Pons (tissue), 1 donor: Measurements from ENCODE around the gene MBOAT7.
A peak's percentile ranks its signal among the peaks of the same experiment; 100 is the strongest.

Source experiments
- DNase-seq: peaks from one replicate; pipeline ENCODE4 v3.0.0-alpha.2; 2016; ENCODE audit warnings: low spot score

MBOAT7 gene

DNA sequence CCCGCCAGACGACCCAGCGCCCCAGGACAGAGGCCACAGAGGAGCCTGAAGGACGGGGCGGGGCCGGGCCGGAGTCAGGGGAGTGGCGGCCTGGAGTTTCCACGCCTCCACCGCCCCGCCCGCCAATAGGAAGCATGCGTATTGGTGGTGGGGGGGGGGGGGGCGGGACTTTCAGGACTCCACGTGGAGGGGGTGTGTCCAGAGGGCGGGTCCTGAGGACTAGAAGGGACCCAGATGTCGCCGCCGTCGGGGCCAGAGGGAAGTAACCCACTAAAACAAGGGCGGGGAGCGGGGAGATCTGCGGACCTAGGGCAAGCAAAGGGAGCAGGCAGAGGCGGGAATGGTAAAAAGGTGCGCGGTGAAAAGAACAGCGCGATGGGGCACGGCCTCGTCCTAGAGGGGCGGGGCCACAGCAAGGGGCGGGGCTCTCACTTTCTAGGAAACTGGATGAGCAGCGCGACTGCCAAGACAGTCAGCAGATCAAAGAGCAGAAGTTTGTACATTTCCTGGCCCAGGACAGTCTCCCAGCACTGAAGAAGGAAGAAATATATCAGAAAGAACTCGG is 27.1 kb downstream of the MBOAT7 start:
- peak; percentile 60 for DNase-seq

- no peak for DNase-seq
These were observed 28.5 kb downstream of the MBOAT7 start for GRCh38 chr19:54160854-54161253.

GRCh38 chr19:54160182-54160811 is 29.1 kb downstream of the MBOAT7 start:
- DNase-seq: no peak

GRCh38 chr19:54159352-54160181 is 29.8 kb downstream of the MBOAT7 start, which contains the start of gene LENG1:
TSS of gene LENG1 (minus strand) at chr19:54159721. CDS start at chr19:54159695, 26 bp downstream.
- DNase-seq: peak; percentile 100

DNA sequence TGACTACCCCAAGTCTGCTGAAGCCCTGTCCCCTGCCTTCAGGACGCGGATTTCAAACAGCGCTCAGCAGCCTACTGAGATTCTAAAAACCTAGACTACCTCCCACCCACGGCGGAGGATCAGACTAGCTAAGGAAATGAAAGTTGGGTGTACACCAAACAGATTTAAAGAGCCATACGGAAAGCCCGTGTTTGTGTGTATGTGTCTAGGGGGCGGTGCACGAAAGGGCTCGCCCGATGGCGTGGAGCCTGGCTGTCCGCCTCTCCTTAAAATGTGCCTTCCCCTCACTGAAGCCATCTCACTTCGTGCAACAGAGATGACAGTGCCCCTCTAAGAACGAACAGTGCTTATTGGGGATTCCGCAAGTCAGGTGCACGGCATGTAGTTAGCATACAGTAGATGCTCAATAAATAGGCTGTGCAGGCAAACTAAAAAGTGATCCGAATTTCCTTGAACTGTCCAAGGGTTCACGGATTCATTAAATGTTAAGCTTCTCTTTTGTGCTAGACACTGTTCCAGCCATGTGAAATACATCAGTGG is 30.5 kb downstream of the MBOAT7 start:
- DNase-seq: peak; percentile 24

DNA sequence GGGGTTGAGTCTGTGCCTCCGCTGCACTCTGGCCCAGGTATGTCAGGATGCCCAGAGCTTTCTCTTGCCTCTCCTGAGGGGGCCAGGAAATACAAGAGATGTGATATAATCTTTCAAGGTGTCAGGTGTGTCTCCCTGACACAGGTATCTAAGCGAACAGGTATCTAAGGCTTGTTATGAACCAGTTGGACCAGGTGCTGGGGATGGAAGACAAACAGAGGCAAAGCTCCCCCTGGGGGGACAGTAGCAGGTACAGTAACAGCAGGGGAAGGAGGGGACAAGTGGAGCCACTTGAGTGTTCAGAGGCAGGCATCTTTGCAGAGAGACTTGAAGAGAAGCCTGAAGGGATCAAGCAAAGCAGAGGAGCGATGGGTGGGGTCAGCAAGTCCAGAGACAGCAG is 32.4 kb downstream of the MBOAT7 start:
- DNase-seq: no peak

GRCh38 chr19:54156490-54156889 is 32.9 kb downstream of the MBOAT7 start:
- DNase-seq: no peak

DNA sequence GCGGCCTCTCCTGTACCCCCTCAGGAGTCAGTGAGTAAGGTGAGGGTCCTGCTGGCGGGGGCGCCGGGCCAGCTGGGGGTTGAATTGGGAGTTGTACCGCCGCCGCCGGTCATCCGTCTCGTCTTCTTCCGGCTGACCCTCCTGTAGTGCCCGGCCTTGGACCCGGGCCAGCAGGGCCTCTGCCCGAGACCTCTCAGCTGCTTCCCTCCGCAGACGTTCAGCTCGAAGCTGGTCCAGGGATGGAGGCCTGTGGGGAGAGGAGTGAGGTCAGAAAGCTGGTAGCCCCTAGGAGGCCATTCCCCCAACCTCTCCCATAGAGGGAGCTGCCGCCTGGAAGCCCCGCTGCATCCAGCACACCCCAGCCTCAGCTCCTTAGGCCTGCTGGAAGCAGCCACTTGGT is 33.7 kb downstream of the MBOAT7 start:
- no peak for DNase-seq

GRCh38 chr19:54154603-54155345 is 34.6 kb downstream of the MBOAT7 start:
- no peak for DNase-seq

DNA sequence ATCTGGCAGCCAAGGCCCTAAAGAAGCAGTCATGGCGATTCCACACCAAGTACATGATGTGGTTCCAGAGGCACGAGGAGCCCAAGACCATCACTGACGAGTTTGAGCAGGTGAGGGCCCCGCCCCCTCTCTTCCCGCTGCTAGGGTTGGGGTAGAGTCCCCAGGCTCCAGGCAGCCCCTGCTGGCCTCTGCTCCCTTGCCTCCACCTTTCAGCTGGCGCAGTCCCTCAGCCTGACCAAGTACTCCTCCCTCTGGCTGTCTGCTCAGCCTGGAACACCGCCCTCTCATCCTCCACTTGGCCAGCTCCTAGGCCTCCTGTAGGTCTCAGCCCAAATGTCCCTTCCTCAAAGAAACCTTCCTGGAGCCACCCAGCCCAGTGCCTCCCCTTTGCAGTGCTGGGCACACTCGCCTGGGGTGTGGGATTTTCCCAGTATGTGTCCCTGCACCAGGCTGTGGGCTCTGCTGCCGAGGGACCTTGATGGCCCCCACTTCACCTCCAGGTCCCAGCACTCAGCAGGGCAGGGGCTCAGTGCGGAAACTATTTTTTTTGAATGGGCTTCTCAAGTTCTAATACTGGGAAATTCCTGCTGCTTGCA is 35.6 kb downstream of the MBOAT7 start:
- no peak for DNase-seq

DNA sequence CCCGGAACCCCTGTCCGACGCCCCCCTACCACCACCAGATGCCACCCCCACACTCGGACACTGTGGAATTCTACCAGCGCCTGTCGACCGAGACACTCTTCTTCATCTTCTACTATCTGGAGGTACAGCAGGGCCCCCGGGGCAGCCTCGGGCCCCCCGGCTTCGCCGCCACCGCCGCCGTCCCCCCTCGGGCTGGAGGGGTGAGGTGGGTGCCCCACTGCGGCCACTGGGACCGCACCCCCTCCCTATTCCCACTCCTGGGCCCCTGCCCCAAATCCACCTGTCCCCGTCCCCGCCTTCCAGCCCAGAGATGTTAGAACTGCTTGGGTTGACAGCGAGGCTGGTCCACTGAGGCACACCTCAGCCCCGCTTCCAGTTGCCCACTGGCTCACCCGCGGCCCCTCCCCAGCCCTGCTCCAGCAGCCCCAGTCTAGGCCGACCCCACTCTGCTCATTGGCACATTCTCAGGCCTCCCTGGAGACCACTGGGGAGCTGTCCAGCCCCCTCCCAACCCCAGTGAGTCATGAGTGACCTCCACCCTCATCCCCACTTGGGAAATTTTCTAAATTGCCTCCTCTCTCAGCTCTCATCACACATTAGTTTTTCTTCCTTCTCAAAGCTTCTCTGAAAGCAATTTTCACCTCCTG is 36.4 kb downstream of the MBOAT7 start:
- no peak for DNase-seq

DNA sequence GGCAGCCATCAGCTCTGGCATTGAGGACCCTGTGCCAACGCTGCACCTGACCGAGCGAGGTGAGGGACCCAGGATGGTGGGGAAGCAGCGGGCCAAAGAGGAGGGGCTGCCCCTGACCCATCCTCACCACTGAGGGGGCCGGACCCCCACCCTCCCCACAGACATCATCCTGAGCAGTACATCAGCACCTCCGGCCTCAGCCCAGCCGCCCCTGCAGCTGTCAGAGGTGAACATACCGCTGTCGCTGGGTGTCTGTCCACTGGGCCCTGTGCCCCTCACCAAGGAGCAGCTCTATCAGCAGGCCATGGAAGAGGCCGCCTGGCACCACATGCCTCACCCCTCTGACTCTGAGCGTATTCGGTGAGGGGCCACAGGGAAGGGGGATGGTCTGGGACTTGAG is 37.1 kb downstream of the MBOAT7 start:
- no peak for DNase-seq

DNA sequence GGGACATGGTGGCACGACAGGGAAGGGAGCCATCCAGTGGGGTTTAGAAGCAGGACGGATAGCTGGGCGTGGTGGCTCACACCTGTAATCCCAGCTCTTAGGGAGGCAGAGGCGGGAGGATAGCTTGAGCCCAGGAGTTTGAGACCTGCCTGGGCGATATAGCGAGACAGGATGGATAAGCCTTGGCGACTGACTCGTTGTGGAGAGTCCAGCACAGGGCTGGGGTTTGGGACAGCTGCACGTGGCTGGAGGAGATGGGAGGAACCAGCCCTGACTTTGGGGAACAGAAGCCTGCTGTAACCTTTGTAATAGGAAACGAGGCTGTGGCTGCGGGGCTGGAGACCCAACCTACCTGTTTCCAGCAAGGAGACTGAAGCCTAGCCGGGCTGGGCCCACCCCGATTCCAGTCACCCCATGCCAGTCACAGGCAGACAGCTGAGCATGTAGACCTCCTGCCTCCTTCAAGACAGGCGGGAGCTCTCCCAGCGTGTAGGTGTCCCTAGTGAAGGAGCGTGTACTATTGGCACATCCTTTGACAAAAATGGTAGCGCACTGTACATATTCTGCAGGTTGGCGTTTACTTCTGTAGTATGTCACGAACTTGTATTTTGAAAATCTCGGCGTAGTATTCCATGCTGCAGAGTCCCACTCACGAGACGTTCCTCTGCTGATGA is 37.9 kb downstream of the MBOAT7 start:
- no peak for DNase-seq

DNA sequence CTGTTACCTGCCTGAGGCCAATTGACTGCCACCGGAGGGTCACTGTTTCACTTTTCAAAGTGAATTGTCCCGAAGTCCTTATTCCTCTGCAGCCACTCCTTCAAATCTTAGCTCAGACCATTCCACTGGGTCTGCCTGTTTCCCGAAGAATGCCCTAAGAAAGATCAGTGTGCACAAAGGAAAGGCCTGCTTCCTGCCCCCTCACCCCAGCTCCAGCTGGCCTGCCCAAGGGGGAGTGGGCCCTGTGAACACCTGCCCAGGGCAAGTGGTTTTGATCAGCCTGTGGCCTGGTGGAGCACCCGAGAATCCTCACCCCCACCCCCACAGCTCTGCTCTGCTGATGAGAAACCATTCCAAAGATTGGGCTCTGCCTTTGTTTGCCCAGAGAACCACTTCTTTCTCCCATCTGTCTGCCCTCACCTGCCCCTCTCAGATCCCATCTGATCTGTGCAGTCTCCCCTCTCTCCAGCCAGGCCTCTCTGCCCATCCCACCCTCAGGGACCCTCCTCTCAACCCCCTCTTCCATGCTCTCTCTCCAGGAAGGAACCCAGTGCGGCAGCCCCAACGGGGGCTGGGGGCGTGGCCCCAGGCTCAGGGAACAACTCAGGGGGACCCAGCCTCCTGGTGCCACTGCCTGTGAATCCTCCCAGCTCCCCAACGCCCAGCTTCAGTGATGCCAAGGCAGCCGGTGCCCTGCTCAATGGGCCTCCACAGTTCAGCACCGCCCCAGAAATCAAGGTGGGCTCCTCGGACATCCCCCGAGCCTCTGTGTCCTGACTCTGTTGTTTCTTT is 40.2 kb downstream of the MBOAT7 start:
- no peak for DNase-seq

DNA sequence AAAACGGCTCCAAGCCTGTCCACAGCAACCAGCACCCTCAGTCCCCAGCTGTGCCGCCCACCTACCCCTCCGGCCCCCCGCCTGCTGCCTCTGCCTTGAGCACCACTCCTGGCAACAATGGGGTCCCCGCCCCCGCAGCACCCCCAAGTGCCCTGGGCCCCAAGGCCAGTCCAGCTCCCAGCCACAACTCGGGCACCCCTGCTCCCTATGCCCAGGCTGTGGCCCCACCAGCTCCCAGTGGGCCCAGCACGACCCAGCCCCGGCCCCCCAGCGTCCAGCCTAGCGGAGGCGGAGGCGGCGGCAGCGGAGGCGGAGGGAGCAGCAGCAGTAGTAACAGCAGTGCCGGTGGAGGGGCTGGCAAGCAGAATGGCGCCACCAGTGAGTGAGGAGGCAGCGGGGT is 41.2 kb downstream of the MBOAT7 start:
- no peak for DNase-seq

GRCh38 chr19:54147676-54148075 is 41.7 kb downstream of the MBOAT7 start:
- DNase-seq: no peak

DNA sequence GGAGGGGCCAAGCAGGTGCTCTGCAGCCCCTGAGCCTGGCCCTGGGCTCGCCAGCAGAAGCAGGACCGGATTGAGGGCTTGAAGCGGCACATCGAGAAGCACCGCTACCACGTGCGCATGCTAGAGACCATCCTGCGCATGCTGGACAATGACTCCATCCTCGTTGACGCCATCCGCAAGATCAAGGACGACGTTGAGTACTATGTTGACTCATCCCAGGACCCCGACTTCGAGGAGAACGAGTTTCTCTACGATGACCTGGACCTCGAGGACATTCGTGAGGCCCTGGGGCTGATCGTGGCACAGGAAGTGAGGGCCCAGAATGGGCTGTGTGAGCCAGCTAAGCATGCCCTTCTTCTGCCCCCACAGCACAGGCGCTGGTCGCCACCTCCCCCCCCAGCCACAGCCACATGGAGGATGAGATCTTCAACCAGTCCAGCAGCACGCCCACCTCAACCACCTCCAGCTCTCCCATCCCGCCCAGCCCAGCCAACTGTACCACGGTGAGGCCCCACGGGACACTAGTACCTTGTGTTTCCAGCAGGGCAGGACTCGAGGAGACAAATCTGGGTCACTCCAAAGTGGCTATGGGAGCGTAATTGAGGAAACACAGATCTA is 43.7 kb downstream of the MBOAT7 start:
- no peak for DNase-seq

DNA sequence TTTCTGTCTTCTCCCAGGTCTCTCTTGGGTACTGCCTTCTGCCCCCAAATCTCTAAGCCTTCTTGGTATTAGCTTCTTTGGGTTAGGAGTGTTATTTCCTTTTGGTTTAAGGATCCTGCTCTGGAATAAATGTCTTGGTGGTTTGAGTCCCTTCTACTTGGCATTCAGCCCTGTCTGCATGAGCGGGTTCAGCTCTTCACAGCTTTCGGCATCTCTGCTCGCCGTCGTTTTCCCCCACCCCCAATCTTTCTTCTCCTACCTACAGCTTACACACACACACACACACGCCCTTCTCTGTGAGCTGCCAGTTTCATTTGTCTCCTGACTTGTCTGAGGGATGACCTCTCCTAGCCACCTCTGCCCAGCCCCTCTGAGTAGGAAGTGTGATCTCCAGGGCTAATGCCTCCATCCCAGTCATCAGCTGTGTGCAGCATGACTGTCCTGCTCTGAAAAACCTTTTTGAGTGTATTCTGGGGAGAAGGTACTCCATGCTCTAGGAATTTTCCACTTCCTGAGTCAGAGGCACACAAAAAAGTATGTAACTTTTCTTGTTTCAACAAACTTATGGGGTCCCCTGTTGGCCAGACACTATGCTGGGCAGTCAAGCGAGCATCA is 47.1 kb downstream of the MBOAT7 start:
- no peak for DNase-seq

GRCh38 chr19:54141356-54141755 is 48.0 kb downstream of the MBOAT7 start:
- DNase-seq: no peak
